Adrenal gland (tissue), 12 donors: ENCODE measurements around the gene POLR1A. TPM values are rescaled to one million over a fixed set of nuclear protein-coding genes. Genes with fewer than 3 reads are reported as not detected.

Source experiments
- DNase-seq, 7 donors: peaks; one replicate each; pipeline ENCODE4 v3.0.0-alpha.2; 2019 to 2020
- H3K27ac ChIP-seq, 5 donors: fragments of 200-600 bp; sonication (generic) in 4 of 5; 1 replicate in 3 of 5; 2 replicates in 2 of 5; pipeline versions ENCODE4 v1.5.1 to v1.8.0; 2016 to 2020; ENCODE audit warnings: mild to moderate bottlenecking in 1 of 5
- H3K27me3 ChIP-seq: fragments of 200-600 bp; 2 replicates; pipeline ENCODE4 v1.8.0; 2021
- H3K36me3 ChIP-seq, 2 donors: fragments of 200-600 bp; replicated peaks in 1 of 2; 1 replicate in 1 of 2; 2 replicates in 1 of 2; pipeline versions ENCODE4 v1.5.1 to v1.8.0; 2018 to 2022
- H3K4me1 ChIP-seq, 2 donors: fragments of 200-600 bp; replicated peaks in 1 of 2; 1 replicate in 1 of 2; 2 replicates in 1 of 2; pipeline versions ENCODE4 v1.5.1 to v1.8.0; 2018 to 2021
- H3K4me3 ChIP-seq, 4 donors: fragments of 200-600 bp; sonication (generic) in 3 of 4; one replicate each; pipeline ENCODE4 v1.5.1; 2016 to 2018
- H3K9me3 ChIP-seq, 3 donors: fragments of 200-600 bp; sonication (generic) in 1 of 3; replicated peaks in 1 of 3; 1 replicate in 2 of 3; 2 replicates in 1 of 3; pipeline versions ENCODE4 v1.5.1 to v1.8.0; 2016 to 2021
- POLR2A ChIP-seq, 2 donors: fragments of 450-650 bp; IDR thresholded peaks; one replicate each; pipeline ENCODE4 v1.6.1; 2017; ENCODE audit warnings: antibody characterized with exemption in 2 of 2, mild to moderate bottlenecking in 2 of 2, moderate library complexity in 1 of 2
- WGBS, 4 donors: extraction: QIAGEN DNeasy Blood & Tissue Kit in 2 of 4; methylation state at CpG; one replicate each; pipeline versions ENCODE4 v1.1.5 to v1.1.7; 2013 to 2017; 5-methylcytosine and 5-hydroxymethylcytosine counted together
- intact Hi-C, 2 donors: fragments of 100-400 bp; cut with DNase I; formaldehyde crosslinking; loops; one replicate each; pipeline versions ENCODE4 v1.14.1 to v1.15.0; 2022 to 2023
- polyA plus RNA-seq, 3 donors: library from polyadenylated mRNA; stranded (reverse); fragments of 200-250 nt in 2 of 3; fragments of 350-450 nt in 1 of 3; fragmentation: Illumina TruSeq in 1 of 3; extraction: RNeasy Lipid Tissue Mini Kit (QIAGEN cat#74804) in 1 of 3; gene quantifications; one replicate each; pipeline ENCODE4 v1.2.3, GENCODE V29; 2013 to 2014
- total RNA-seq, 9 donors: library from RNA; depleted of rRNA in 4 of 9; stranded (reverse); fragments of >200 nt in 4 of 9; fragments of 120-200 nt in 1 of 9; fragmentation: NEBNext Ultra II Directional in 1 of 9; extraction: Animal tissue kit (Norgen Biotek cat#: 25700) in 1 of 9; gene quantifications; one replicate each; pipeline versions ENCODE4 v1.1.0 to v1.2.4, GENCODE V29; 2013 to 2023
- TF ChIP-seq, protein P1 (sequence below), 6 experiments: fragments of 450-650 bp in 4 of 6; fragments of 200-600 bp in 2 of 6; sonication (generic) in 1 of 6; IDR thresholded peaks; 1 replicate in 5 of 6; 2 replicates in 1 of 6; pipeline versions ENCODE4 v1.5.1 to v1.8.0; 2016 to 2021; ENCODE audit warnings: antibody characterized with exemption in 6 of 6, mild to moderate bottlenecking in 2 of 6, moderate library complexity in 1 of 6
- donor health status: healthy with polysubstance abuse.
- donor health status: Bipolar disorder and iron deficiency.
- donor health status: DM: yes; HTN: yes; CAD: no.
- donor health status: DM: no; HTN: no; CAD: no.
- donor health status: DM: no; HTN: no; CAD: no.
- donor health status: DM: yes; HTN: yes; CAD: no.

The POLR1A gene
- total and polyA plus RNA-seq, 12 donors, result 4.6 to 50.1 (median 26.2) TPM

DNA sequence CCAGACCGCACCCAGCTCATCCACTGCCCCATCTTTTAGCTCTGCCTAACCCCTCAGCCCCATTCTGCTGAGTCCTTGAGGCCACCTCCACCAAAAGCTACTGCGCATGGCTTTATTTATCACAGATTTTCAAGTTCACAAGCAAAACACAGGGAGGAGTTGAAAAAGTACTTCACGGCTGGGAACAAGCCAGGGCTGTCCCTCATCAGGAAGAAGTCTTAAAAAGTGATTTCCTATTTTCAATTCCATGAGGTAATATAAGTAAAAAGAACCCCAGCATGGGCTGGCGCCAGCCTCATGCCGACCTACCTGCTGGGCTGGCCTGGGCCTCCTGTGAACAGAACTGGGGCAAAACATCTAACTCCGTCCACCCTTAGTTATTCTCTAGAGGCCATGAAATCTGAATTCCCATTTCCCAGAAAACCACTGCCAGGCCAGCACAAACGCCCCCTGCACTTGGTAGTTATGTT is 69.0 kb downstream of the POLR1A start:
- Histone ChIP-seq H3K36me3 (peaks cover 0 to 49% of the 10 kb centered on the region in 2 donors), H3K4me3 (no peak overlapping the region)
- 27 to 51% (median 39%) methylated on average over 6 to 7 of the region's 7 CpGs for WGBS, 4 donors

GRCh38 chr2:86035883-86036668 is 69.6 kb downstream of the POLR1A start:
- Histone ChIP-seq H3K27me3 (no peaks in the 10 kb centered on the region), H3K9me3 (no peaks in the 10 kb centered on the region), H3K27ac (peak overlapping the region; percentile 73 to 92 (median 89)), H3K4me3 (no peak overlapping the region), H3K4me1 (peaks cover 37 to 41% of the 10 kb centered on the region in 2 donors), H3K36me3 (peaks cover 0 to 51% of the 10 kb centered on the region in 2 donors)
- TF ChIP-seq, protein P1, sequence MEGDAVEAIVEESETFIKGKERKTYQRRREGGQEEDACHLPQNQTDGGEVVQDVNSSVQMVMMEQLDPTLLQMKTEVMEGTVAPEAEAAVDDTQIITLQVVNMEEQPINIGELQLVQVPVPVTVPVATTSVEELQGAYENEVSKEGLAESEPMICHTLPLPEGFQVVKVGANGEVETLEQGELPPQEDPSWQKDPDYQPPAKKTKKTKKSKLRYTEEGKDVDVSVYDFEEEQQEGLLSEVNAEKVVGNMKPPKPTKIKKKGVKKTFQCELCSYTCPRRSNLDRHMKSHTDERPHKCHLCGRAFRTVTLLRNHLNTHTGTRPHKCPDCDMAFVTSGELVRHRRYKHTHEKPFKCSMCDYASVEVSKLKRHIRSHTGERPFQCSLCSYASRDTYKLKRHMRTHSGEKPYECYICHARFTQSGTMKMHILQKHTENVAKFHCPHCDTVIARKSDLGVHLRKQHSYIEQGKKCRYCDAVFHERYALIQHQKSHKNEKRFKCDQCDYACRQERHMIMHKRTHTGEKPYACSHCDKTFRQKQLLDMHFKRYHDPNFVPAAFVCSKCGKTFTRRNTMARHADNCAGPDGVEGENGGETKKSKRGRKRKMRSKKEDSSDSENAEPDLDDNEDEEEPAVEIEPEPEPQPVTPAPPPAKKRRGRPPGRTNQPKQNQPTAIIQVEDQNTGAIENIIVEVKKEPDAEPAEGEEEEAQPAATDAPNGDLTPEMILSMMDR (IDR thresholded peaks at IDR 0.05), result peak in 4 of 6 experiments; percentile 36 to 51 (median 44)
- peak in 1 of 2 donors; percentile 52 for TF ChIP-seq POLR2A (IDR thresholded peaks at IDR 0.05)
- DNase-seq, result peak; percentile 59 to 93 (median 68)
- intact Hi-C loops, result no loop called here
- whole genome bisulfite sequencing, 4 donors, result 32 to 35% (median 34%) methylated on average over 10 of the region's 10 CpGs

More for the DNA sequence above, 69.0 kb downstream of the POLR1A start:
- intact Hi-C loops, result no loop called here
- peak overlapping the region; percentile 73 to 92 (median 89) for H3K27ac ChIP-seq
- TF ChIP-seq, protein P1 (IDR thresholded peaks at IDR 0.05), result no peak
- TF ChIP-seq POLR2A (IDR thresholded peaks at IDR 0.05), result peak in 1 of 2 donors; percentile 36
- DNase-seq, result no peak
- no peaks in the 10 kb centered on the region for H3K27me3 ChIP-seq
- H3K9me3 ChIP-seq, result no peaks in the 10 kb centered on the region
- H3K4me1 ChIP-seq, result peaks cover 37 to 41% of the 10 kb centered on the region in 2 donors

- WGBS, 4 donors, result 79 to 82% (median 81%) methylated on average over 6 to 7 of the region's 7 CpGs
- no peaks in the 10 kb centered on the region for H3K27me3 ChIP-seq
- H3K4me1 ChIP-seq, result peaks cover 37 to 41% of the 10 kb centered on the region in 2 donors
- H3K9me3 ChIP-seq, result no peaks in the 10 kb centered on the region
- DNase-seq, result no peak
- intact Hi-C loops, result no loop called here
- H3K27ac ChIP-seq, result peak overlapping the region in 4 of 5 donors; percentile 73 to 92 (median 90)
- TF ChIP-seq, protein P1 (IDR thresholded peaks at IDR 0.05), result no peak
- no peak for TF ChIP-seq POLR2A (IDR thresholded peaks at IDR 0.05)
- peaks cover 0 to 57% of the 10 kb centered on the region in 2 donors for H3K36me3 ChIP-seq
- H3K4me3 ChIP-seq, result no peak overlapping the region
Measured at GRCh38 chr2:86035376-86035882, 70.3 kb downstream of the POLR1A start.
